K562 (cell line): Measurements from ENCODE around the gene PCNX3.

Source experiments
- CTCF ChIP-seq, 3 experiments: IDR thresholded peaks in 2 of 3; conservative IDR thresholded peaks in 1 of 3; 2 replicates each; pipeline ENCODE4 v1.5.1; 2011 to 2012; ENCODE audit warnings: low read length in 3 of 3, mild to moderate bottlenecking in 3 of 3, control low read depth in 2 of 3, improper control_type of control experiment in 1 of 3, inconsistent platforms in 1 of 3, low read depth in 1 of 3, mixed read lengths in 1 of 3, moderate library complexity in 1 of 3; ENCODE audit not compliant: insufficient read depth in 2 of 3
- DNMT1 ChIP-seq: fragments of 450-650 bp; IDR thresholded peaks from 2 replicates; pipeline ENCODE4 v1.6.1; 2016; ENCODE audit warnings: antibody characterized with exemption, mild to moderate bottlenecking
- MTA2 ChIP-seq: fragments of 450-650 bp; IDR thresholded peaks from 2 replicates; pipeline ENCODE4 v1.6.1; 2016; ENCODE audit warnings: low read depth
- NRF1 ChIP-seq, 2 experiments: fragments of 450-650 bp; IDR thresholded peaks in 1 of 2; conservative IDR thresholded peaks in 1 of 2; 2 replicates each; pipeline ENCODE4 v1.6.1; 2014; ENCODE audit warnings: mild to moderate bottlenecking in 2 of 2
- POLR2A ChIP-seq: fragments of 450-650 bp; conservative IDR thresholded peaks from 2 replicates; pipeline ENCODE4 v1.6.1; 2016
- POLR2B ChIP-seq: fragments of 450-650 bp; IDR thresholded peaks from 2 replicates; pipeline ENCODE4 v1.6.1; 2018; ENCODE audit warnings: low read depth; ENCODE audit not compliant: partially characterized antibody
- REST ChIP-seq, 2 experiments: fragments of 450-650 bp; formaldehyde crosslinking in 1 of 2; IDR thresholded peaks; 2 replicates each; pipeline versions ENCODE4 v1.4.0 to v1.6.1; 2014 to 2020; ENCODE audit warnings: mild to moderate bottlenecking in 2 of 2, borderline replicate concordance in 1 of 2, low read depth in 1 of 2
- RNF2 ChIP-seq: sonication (generic); IDR thresholded peaks from 2 replicates; pipeline ENCODE4 v1.6.1; 2016

GRCh38 chr11:65581928-65582327 is 33.6 kb upstream of the PCNX3 start:
- TF ChIP-seq POLR2A (no peak), RNF2 (no peak), CTCF (IDR thresholded peaks at IDR 0.05 in 2 of 3, conservative IDR thresholded peaks at IDR 0.05 in 1 of 3; ENCODE audit: insufficient read depth in 2 of 3, low read depth in 1 of 3, low read length in 3 of 3) (no peak), MTA2 (no peak), REST (IDR thresholded peaks at IDR 0.05; ENCODE audit: borderline replicate concordance) (no peak), REST (CRISPR knock-in tag; IDR thresholded peaks at IDR 0.05; ENCODE audit: low read depth) (no peak), DNMT1 (no peak), NRF1 (conservative IDR thresholded peaks at IDR 0.05 in 1 of 2, IDR thresholded peaks at IDR 0.05 in 1 of 2) (no peak), POLR2B (no peak)
